Measurements from ENCODE around the gene FAT1.

The FAT1 gene

GRCh38 chr4:186700746-186701145 lies 22.9 kb downstream of the FAT1 start:
- Mint-ChIP-seq H3K36me3 (no peaks in the 10 kb centered on the region), H3K4me3 (no peak overlapping the region), H3K9me3 (peaks cover 6% of the 10 kb centered on the region), H3K4me1 (no peaks in the 10 kb centered on the region), H3K27ac (no peak overlapping the region)
- ATAC-seq (no peak), DNase-seq (ENCODE audit: low spot score in 2 of 2) (no peak)

GRCh38 chr4:186699881-186700397 lies 23.7 kb downstream of the FAT1 start:
- DNase-seq (ENCODE audit: low spot score in 2 of 2) = no peak

GRCh38 chr4:186699298-186699697 lies 24.4 kb downstream of the FAT1 start:
- Mint-ChIP-seq H3K27ac (no peak overlapping the region), H3K36me3 (no peaks in the 10 kb centered on the region), H3K9me3 (peaks cover 6% of the 10 kb centered on the region), H3K4me3 (no peak overlapping the region), H3K4me1 (no peaks in the 10 kb centered on the region)
- no peak for ATAC-seq
- DNase-seq (ENCODE audit: low spot score in 2 of 2) = no peak

More at GRCh38 chr4:186699881-186700397, 23.7 kb downstream of the FAT1 start:
- Mint-ChIP-seq H3K9me3 (peaks cover 6% of the 10 kb centered on the region), H3K27ac (no peak overlapping the region), H3K36me3 (no peaks in the 10 kb centered on the region), H3K4me1 (no peaks in the 10 kb centered on the region), H3K4me3 (no peak overlapping the region)
- no peak for ATAC-seq

DNA sequence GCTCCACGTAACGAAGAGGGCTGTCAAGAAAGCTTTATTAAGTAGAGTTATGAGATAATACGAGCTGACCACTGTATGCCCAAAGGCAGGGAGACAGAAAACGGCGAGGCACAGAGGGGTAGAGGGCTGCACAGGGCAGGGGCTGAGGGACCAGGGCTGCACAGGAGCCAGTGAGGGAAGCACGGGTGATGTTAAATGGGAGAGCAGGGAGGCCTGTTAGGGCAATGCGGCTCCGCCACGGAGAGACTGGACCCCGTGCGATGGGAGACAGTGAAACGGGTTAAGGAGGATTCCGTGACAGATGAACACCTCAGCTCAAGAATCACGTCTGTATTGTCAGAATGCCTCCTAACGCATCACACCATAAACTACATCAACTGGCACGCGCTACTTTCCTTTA lies 25.1 kb downstream of the FAT1 start:
- Mint-ChIP-seq H3K9me3 (peaks cover 12% of the 10 kb centered on the region), H3K27ac (no peak overlapping the region), H3K4me3 (no peak overlapping the region), H3K36me3 (no peaks in the 10 kb centered on the region), H3K4me1 (no peaks in the 10 kb centered on the region)
- ATAC-seq (no peak), DNase-seq (ENCODE audit: low spot score in 2 of 2) (no peak)

GRCh38 chr4:186698028-186698427 lies 25.6 kb downstream of the FAT1 start:
- Mint-ChIP-seq H3K36me3 (no peaks in the 10 kb centered on the region), H3K4me1 (no peaks in the 10 kb centered on the region), H3K27ac (no peak overlapping the region), H3K9me3 (peaks cover 12% of the 10 kb centered on the region), H3K4me3 (no peak overlapping the region)
- ATAC-seq (no peak), DNase-seq (ENCODE audit: low spot score in 2 of 2) (no peak)

DNA sequence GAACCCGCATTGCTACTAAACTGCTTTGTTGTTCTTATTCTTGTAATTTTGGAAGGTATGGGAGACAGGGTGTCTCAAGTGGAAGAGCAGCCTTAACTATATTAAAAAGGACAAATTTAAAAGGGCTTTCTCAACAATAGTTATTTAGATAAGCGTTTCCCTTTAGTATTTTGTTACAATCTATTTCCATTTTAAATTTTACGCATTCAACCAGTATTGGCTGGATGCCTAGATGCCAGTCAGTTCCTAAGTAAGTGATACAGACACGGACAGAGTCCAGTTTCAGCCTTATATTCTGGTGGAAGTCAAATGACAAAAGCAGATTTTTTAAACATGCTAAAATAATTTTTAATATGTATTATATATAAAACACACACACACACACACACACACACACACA lies 28.3 kb downstream of the FAT1 start:
- no peak for DNase-seq (ENCODE audit: low spot score in 2 of 2)
- Mint-ChIP-seq H3K36me3 (no peaks in the 10 kb centered on the region), H3K4me3 (no peak overlapping the region), H3K27ac (no peak overlapping the region), H3K4me1 (no peaks in the 10 kb centered on the region), H3K9me3 (peaks cover 15% of the 10 kb centered on the region)
- no peak for ATAC-seq

DNA sequence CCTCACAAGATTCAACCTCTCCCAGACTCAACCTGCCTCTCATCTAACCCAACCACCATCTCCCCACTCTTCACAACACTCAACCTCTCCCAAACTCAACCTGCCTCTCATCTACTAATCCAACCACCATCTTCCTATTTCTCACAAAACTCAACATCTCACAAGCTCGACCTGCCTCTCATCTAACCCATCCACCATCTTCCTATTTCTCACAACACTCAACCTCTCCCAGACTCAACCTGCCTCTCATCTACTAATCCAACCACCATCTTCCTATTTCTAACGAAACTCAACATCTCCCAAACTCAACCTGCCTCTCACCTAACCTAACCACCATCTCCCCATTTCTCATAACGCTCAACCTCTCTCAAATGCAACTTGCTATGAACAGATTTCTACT lies 29.8 kb downstream of the FAT1 start:
- Mint-ChIP-seq H3K27ac (no peak overlapping the region), H3K4me3 (no peak overlapping the region), H3K9me3 (peaks cover 15% of the 10 kb centered on the region), H3K4me1 (no peaks in the 10 kb centered on the region), H3K36me3 (no peaks in the 10 kb centered on the region)
- DNase-seq (ENCODE audit: low spot score in 2 of 2) (no peak), ATAC-seq (no peak)

- DNase-seq (ENCODE audit: low spot score in 2 of 2) (no peak), ATAC-seq (no peak)
- H3K4me1 Mint-ChIP-seq = no peaks in the 10 kb centered on the region
- H3K9me3 Mint-ChIP-seq = peaks cover 13% of the 10 kb centered on the region
- no peak overlapping the region for H3K4me3 Mint-ChIP-seq
- H3K27ac Mint-ChIP-seq = no peak overlapping the region
- H3K36me3 Mint-ChIP-seq = no peaks in the 10 kb centered on the region
Measured at GRCh38 chr4:186693159-186693815, 30.4 kb downstream of the FAT1 start.

- no peak overlapping the region for H3K27ac Mint-ChIP-seq
- H3K9me3 Mint-ChIP-seq = peaks cover 9% of the 10 kb centered on the region
- H3K4me1 Mint-ChIP-seq = no peaks in the 10 kb centered on the region
- DNase-seq (ENCODE audit: low spot score in 2 of 2) (no peak), ATAC-seq (no peak)
- no peak overlapping the region for H3K4me3 Mint-ChIP-seq
- H3K36me3 Mint-ChIP-seq = no peaks in the 10 kb centered on the region
Measured at GRCh38 chr4:186691396-186691795, 32.3 kb downstream of the FAT1 start.

DNA sequence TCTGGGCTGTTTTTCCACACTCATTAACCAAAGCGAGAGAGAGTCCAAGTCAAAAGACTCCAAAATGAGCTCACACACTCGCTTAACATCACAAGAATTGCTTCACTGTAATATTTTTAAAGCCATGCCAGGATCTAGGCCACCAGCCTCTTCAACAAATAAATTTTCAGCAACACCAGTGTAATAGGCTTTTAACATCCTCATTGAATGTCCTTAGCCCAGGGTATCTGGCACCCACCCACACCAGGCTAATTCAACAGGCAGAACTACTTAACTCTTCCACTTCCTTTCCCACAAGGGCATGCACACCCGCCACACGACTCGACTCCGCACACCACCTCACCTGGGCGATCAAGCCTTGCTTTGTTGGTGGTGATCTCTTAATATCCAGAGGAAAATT lies 34.2 kb downstream of the FAT1 start:
- ATAC-seq (no peak), DNase-seq (ENCODE audit: low spot score in 2 of 2) (no peak)
- Mint-ChIP-seq H3K36me3 (no peaks in the 10 kb centered on the region), H3K4me1 (no peaks in the 10 kb centered on the region), H3K9me3 (peaks cover 9% of the 10 kb centered on the region), H3K4me3 (no peak overlapping the region), H3K27ac (no peak overlapping the region)

- no peak overlapping the region for H3K4me3 Mint-ChIP-seq
- H3K36me3 Mint-ChIP-seq = no peaks in the 10 kb centered on the region
- H3K27ac Mint-ChIP-seq = no peak overlapping the region
- peaks cover 3% of the 10 kb centered on the region for H3K9me3 Mint-ChIP-seq
- H3K4me1 Mint-ChIP-seq = no peaks in the 10 kb centered on the region
- DNase-seq (ENCODE audit: low spot score in 2 of 2) (no peak), ATAC-seq (no peak)
Measured at GRCh38 chr4:186688150-186688943, 35.3 kb downstream of the FAT1 start.

- no peak overlapping the region for H3K4me3 Mint-ChIP-seq
Measured at GRCh38 chr4:186687265-186687664, 36.4 kb downstream of the FAT1 start.

GRCh38 chr4:186685767-186686183 lies 37.9 kb downstream of the FAT1 start:
- DNase-seq (ENCODE audit: low spot score in 2 of 2) (no peak), ATAC-seq (no peak)
- Mint-ChIP-seq H3K27ac (no peak overlapping the region), H3K4me3 (no peak overlapping the region), H3K9me3 (peaks cover 3% of the 10 kb centered on the region), H3K4me1 (no peaks in the 10 kb centered on the region), H3K36me3 (no peaks in the 10 kb centered on the region)

More at GRCh38 chr4:186687265-186687664, 36.4 kb downstream of the FAT1 start:
- H3K36me3 Mint-ChIP-seq = no peaks in the 10 kb centered on the region
- H3K9me3 Mint-ChIP-seq = peaks cover 3% of the 10 kb centered on the region
- no peak overlapping the region for H3K27ac Mint-ChIP-seq
- H3K4me1 Mint-ChIP-seq = no peaks in the 10 kb centered on the region
- ATAC-seq (no peak), DNase-seq (ENCODE audit: low spot score in 2 of 2) (no peak)

GRCh38 chr4:186684889-186685309 lies 38.8 kb downstream of the FAT1 start:
- no peak overlapping the region for H3K27ac Mint-ChIP-seq
- peaks cover 3% of the 10 kb centered on the region for H3K9me3 Mint-ChIP-seq
- no peak overlapping the region for H3K4me3 Mint-ChIP-seq
- ATAC-seq = no peak
- no peak for DNase-seq (ENCODE audit: low spot score in 2 of 2)
- no peaks in the 10 kb centered on the region for H3K4me1 Mint-ChIP-seq
- H3K36me3 Mint-ChIP-seq = no peaks in the 10 kb centered on the region

- peaks cover 3% of the 10 kb centered on the region for H3K9me3 Mint-ChIP-seq
- ATAC-seq (no peak), DNase-seq (ENCODE audit: low spot score in 2 of 2) (no peak)
- no peaks in the 10 kb centered on the region for H3K4me1 Mint-ChIP-seq
- H3K4me3 Mint-ChIP-seq = no peak overlapping the region
- H3K36me3 Mint-ChIP-seq = no peaks in the 10 kb centered on the region
- H3K27ac Mint-ChIP-seq = no peak overlapping the region
Measured at GRCh38 chr4:186684220-186684619, 39.4 kb downstream of the FAT1 start.

DNA sequence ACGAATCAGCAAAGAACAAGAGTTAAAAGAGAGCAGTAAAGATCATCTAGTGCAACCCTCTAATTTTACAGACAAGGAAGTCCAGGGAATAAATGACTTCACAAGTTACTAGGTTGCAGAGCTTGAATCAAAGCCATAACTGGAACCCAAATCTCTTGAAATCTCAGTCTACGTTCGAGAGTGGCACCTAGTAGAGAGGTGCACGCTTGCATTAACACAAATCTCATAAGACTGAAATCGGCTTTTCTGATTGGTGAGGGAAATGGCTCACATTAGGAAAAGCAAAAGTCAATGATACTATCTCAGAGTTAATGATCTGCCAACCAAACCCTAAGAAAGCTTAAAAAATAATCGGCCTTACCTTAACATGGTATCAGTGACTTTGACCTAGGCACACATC lies 43.0 kb downstream of the FAT1 start:
- Mint-ChIP-seq H3K36me3 (no peaks in the 10 kb centered on the region), H3K27ac (no peak overlapping the region), H3K4me1 (no peaks in the 10 kb centered on the region), H3K4me3 (no peak overlapping the region), H3K9me3 (peaks cover 3% of the 10 kb centered on the region)
- DNase-seq (ENCODE audit: low spot score in 2 of 2) (no peak), ATAC-seq (no peak)
